Activated T-cell treated with anti-CD3 and anti-CD28 coated beads, Interleukin-2, amount 50 U/mL, for 72 hours (primary cell): Measurements from ENCODE around the gene CA5A. TPM values are rescaled to one million over a fixed set of nuclear protein-coding genes. Genes with fewer than 3 reads are reported as not detected.
"Not testable (repeated sequence)": the region's sequence is repeated elsewhere in the genome, so short reads cannot be mapped to it uniquely, and the experiment has no call there.

Experiments
- ATAC-seq, 2 donors: fragments of 150-1000 bp; cut with Tn5 transposase; replicated peaks in 1 of 2; 2 replicates each; pipeline ENCODE4 v1.10.0; 2021; ENCODE audit warnings: moderate library complexity in 2 of 2, mild to moderate bottlenecking in 1 of 2
- DNase-seq, 2 donors: peaks; one replicate each; pipeline ENCODE4 v3.0.0; 2021 to 2022; ENCODE audit warnings: mixed read lengths in 1 of 2
- H3K27ac Mint-ChIP-seq: one replicate; pipeline ENCODE4 v1.8.0; 2022; ENCODE audit warnings: mild to moderate bottlenecking, moderate library complexity, mixed read lengths
- H3K27me3 Mint-ChIP-seq: one replicate; pipeline ENCODE4 v1.8.0; 2022; ENCODE audit warnings: low read depth, mixed read lengths
- H3K36me3 Mint-ChIP-seq, 2 donors: one replicate each; pipeline ENCODE4 v1.8.0; 2022; ENCODE audit warnings: mixed read lengths in 2 of 2, mild to moderate bottlenecking in 1 of 2; ENCODE audit not compliant: insufficient read depth in 2 of 2
- H3K4me1 Mint-ChIP-seq: one replicate; pipeline ENCODE4 v1.8.0; 2022; ENCODE audit warnings: low read depth, mixed read lengths
- H3K4me3 Mint-ChIP-seq, 2 donors: one replicate each; pipeline ENCODE4 v1.8.0; 2022; ENCODE audit warnings: mild to moderate bottlenecking in 2 of 2, mixed read lengths in 2 of 2, moderate library complexity in 2 of 2
- H3K9me3 Mint-ChIP-seq, 2 donors: one replicate each; pipeline ENCODE4 v1.8.0; 2022; ENCODE audit warnings: mixed read lengths in 2 of 2
- total RNA-seq, 2 donors: library from RNA; stranded (reverse); gene quantifications; one replicate each; pipeline ENCODE4 v1.2.3, GENCODE V29; 2022

Gene CA5A
- total RNA-seq, 2 donors from 2014 or later: 0.22 TPM; not detected in 1

DNA sequence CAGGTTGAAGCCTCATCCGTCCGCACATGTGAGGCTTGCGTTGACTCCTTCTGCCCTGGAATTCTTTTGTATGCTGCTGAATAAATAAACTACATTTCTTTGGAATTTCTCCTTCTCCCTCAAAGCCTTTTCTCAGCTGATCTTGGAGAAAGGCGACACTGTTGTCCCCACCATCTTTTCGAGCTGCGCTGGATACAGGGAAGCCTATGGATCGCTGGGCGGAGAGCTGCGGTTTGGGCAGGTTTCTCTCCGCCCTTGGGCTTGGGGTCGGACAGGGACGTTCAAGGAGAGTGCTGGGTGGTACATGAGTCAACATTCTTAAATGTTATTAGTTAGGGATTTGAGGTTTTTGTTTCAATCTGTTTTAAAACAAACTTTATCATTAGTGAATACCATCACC, 35.8 kb downstream of the CA5A start:
- H3K36me3 Mint-ChIP-seq, H3K27ac Mint-ChIP-seq, H3K27me3 Mint-ChIP-seq, ATAC-seq, DNase-seq, H3K9me3 Mint-ChIP-seq: not testable (repeated sequence)
- Mint-ChIP-seq H3K4me3 (peak overlapping the region in 1 of 2 donors; percentile 12), H3K4me1 (peaks cover 52% of the 10 kb centered on the region)

DNA sequence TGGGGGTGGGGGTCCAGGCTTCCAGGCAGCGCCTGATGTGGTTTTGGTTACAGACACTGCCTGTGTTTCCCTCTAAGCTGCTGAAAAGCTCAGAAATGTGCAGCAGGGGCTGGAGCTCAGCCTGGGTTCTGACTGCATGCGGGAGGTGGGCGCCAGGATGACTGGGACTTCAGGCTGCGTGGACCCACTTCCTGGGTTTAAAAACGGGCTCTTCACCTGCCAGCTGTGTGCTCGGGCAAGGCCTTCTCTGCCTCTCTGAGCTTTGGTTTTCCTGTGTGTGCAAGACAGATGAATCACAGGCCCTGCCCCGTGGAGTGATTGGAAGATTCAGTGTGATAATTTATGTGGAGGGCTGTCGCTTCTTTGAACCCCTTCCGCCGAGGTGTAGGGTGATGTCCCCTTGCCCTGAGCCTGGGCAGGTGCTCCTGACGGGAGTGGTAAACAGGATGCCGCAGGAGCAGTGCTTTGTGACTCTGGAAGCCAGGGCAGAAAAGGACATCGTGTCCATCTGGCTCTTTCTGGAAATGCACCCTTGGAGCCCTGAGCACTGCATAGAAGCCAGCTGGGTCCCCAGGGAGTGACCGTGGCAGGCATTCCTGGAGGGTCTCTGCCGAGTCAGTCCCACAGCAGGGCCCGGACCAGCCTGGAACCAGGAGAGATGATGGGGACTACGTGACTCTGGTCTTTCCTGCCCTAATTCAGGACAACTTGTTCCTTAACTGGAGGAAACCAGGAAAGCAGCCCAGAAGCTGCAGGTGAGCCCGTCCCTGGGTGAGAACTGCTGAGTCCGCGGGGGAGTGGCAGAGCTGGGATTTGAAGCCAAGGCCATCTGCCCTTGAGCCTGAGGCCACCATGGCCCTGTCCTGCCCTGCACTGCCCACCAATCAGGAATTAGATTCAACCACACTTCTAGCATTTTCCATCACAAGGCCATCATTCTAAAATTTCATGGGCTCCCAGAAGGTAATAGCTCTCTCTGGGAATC, 38.5 kb downstream of the CA5A start:
- H3K4me1 Mint-ChIP-seq: peaks cover 63% of the 10 kb centered on the region
- peak overlapping the region; percentile 73 to 86 for H3K4me3 Mint-ChIP-seq
- no peaks in the 10 kb centered on the region for H3K27me3 Mint-ChIP-seq
- peak; percentile 51 to 59 for ATAC-seq
- peak; percentile 74 to 79 for DNase-seq
- peak overlapping the region; percentile 95 for H3K27ac Mint-ChIP-seq
- H3K9me3 Mint-ChIP-seq: no peaks in the 10 kb centered on the region
- H3K36me3 Mint-ChIP-seq: no peaks in the 10 kb centered on the region

DNA sequence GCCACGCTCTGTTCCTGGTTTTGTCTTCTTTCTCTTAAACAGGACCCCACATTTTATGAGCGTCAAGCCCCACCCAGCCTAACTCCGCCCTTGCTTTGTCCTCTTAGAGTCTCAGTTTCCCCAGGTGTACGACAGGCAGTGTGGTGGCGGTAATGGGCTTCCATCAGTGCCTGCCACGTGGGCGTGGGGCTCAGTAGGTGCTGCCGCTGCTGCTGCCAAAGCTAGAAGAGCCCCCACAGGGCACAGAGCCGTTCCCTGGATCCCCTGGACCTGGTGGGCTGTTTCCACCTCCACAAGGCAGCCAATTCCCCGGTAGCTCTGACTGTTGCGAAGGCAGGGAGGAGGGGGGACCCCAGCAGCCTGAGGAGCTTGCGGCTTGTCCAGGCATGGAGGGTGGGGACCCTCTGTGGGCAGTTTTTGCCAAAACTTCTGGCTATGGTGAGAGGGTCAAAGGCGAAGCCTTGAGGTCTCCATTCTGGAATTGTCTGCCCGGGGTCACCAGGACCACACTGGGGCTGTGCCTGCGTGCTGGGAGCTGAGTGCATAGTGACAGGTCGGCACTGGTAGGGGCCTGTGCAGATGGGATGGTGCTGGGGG, 39.3 kb downstream of the CA5A start:
- DNase-seq, ATAC-seq, H3K36me3 Mint-ChIP-seq, H3K27me3 Mint-ChIP-seq, H3K9me3 Mint-ChIP-seq: not testable (repeated sequence)
- peaks cover 55% of the 10 kb centered on the region for H3K4me1 Mint-ChIP-seq
- peak overlapping the region; percentile 95 for H3K27ac Mint-ChIP-seq
- H3K4me3 Mint-ChIP-seq: peak overlapping the region; percentile 73 to 86

DNA sequence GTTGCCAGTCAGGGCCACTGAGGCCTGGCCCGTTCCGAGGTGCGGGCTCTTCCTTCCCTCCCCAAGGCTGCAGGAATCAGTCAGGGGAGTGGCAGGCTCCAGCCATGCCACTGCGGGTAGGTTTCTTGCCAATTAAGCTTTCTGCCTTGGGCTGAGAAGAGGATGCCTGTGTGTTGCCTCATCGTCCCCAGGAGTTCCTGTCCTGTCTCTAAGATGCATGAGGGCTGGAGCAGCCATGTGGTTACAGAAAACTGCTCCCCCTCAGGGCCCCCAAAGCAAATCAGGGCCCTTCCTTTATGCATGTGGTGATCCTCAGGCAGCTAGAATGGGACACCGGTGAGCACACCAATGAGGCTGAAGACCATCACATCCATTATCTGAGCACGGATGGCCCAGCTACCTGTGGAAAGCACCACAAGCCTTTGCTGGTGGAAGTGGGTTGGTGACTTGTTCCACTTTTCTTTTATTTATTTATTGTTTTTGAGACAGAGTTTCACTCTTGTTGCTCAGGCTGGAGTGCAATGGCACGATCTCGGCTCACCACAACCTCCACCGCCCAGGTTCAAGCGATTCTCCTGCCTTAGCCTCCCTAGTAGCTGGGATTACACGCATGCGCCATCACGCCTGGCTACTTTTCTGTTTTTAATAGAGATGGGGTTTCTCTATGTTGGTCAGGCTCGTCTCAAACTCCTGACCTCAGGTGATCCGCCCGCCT, 40.0 kb downstream of the CA5A start:
- DNase-seq (peak in 1 of 2 donors; percentile 36), ATAC-seq (peak in 1 of 2 donors; percentile 5)
- peak overlapping the region; percentile 95 for H3K27ac Mint-ChIP-seq
- peak overlapping the region; percentile 73 to 86 for H3K4me3 Mint-ChIP-seq
- H3K36me3 Mint-ChIP-seq, H3K9me3 Mint-ChIP-seq, H3K27me3 Mint-ChIP-seq: not testable (repeated sequence)
- peaks cover 51% of the 10 kb centered on the region for H3K4me1 Mint-ChIP-seq

DNA sequence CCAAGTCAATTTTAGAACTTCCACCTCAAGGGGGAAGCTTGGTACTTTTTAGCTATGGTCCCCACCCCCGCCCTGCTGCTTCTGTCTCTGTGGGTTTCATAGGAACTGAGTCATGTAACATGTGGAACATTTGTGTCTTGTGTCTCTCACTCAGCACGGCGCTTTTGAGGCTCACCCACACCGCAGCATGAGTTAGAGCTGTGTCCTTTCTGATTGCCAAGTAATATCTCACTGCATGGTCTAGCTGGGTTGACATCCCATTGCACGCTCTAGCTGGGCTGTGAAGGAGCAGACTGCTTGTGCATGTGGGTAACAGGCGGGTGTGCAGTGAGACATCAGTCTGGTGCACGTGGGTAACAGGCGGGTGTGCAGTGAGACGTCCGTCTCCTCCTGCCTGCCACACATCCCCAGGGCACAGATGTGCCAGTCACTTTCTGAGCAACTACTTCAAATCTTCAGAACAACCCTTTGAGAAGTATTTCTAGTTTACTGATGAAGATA, 40.6 kb downstream of the CA5A start:
- H3K4me1 Mint-ChIP-seq: peaks cover 51% of the 10 kb centered on the region
- H3K27ac Mint-ChIP-seq: peak overlapping the region; percentile 95
- peak overlapping the region; percentile 73 to 86 for H3K4me3 Mint-ChIP-seq
- H3K9me3 Mint-ChIP-seq: no peaks in the 10 kb centered on the region
- H3K27me3 Mint-ChIP-seq: no peaks in the 10 kb centered on the region
- peak; percentile 88 to 93 for DNase-seq
- no peaks in the 10 kb centered on the region for H3K36me3 Mint-ChIP-seq
- peak; percentile 93 to 94 for ATAC-seq

DNA sequence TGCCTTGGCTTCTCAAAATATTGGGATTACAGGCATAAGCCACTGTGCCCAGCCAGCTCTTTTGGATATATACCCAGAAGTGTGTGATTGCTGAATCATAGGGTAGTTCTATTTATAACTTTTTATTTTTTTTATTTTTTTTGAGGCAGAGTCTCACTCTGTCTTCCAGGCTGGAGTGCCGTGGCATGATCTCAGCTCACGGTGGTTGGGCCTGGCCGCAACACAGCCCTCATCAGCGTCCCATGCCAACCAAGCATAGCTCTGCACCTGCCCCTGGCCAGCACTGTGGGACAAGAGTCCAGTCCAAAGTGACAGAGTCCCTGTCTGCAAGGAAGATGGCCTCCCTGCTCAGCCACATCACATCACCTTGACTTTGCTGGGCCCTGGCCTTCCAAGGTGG, 42.3 kb downstream of the CA5A start:
- DNase-seq, H3K27ac Mint-ChIP-seq, H3K36me3 Mint-ChIP-seq, H3K9me3 Mint-ChIP-seq, ATAC-seq, H3K27me3 Mint-ChIP-seq, H3K4me3 Mint-ChIP-seq: not testable (repeated sequence)
- peaks cover 58% of the 10 kb centered on the region for H3K4me1 Mint-ChIP-seq

DNA sequence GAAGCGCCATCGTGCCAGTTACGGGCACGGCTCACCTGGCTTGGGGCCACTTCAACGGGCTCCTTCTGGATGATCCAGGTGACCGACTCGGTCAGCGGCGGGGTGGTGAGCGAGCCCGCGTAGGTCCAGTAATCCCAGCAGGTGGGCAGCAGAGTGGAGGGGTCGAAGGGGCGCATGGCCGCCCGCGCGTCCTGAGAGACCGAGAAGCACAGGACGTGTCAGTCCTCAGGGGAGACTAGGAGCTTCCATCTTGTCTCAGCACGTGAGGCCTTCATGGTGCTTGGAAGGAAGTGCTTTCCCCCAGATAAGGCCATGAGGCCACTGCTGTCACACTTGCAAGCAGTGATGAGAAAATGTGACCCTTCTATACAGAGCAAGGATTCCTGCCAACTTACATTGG, 44.6 kb downstream of the CA5A start:
- H3K4me3 Mint-ChIP-seq: no peak overlapping the region
- H3K4me1 Mint-ChIP-seq: peaks cover 45% of the 10 kb centered on the region
- H3K9me3 Mint-ChIP-seq: peaks cover 0 to 4% of the 10 kb centered on the region in 2 donors
- no peak overlapping the region for H3K27ac Mint-ChIP-seq
- H3K27me3 Mint-ChIP-seq: no peaks in the 10 kb centered on the region
- peaks cover 0 to 6% of the 10 kb centered on the region in 2 donors for H3K36me3 Mint-ChIP-seq
- DNase-seq (no peak), ATAC-seq (no peak)

DNA sequence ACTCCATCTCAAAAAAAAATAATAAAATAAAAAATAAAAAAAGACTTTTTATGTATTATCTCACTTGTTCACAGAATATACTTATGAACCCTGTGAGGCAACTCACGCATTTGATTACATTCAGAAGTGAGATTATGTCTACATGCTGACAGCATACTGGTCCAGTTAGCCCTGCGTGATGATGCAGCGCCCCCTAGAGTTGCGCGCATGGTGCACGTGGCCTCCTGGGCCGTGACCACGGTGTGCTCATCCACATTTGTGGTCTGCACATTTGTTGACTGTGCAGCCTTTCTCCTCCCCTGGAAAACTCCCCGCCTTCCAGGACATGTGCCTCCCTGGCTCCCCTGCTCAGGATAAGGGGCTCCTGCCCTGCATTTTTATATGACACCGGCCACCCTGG, 46.6 kb downstream of the CA5A start:
- not testable (repeated sequence) for H3K27me3 Mint-ChIP-seq, H3K27ac Mint-ChIP-seq, H3K9me3 Mint-ChIP-seq, H3K4me3 Mint-ChIP-seq, H3K36me3 Mint-ChIP-seq
- peaks cover 28% of the 10 kb centered on the region for H3K4me1 Mint-ChIP-seq
- DNase-seq (peak; percentile 60 to 75), ATAC-seq (peak; percentile 68 to 86)

DNA sequence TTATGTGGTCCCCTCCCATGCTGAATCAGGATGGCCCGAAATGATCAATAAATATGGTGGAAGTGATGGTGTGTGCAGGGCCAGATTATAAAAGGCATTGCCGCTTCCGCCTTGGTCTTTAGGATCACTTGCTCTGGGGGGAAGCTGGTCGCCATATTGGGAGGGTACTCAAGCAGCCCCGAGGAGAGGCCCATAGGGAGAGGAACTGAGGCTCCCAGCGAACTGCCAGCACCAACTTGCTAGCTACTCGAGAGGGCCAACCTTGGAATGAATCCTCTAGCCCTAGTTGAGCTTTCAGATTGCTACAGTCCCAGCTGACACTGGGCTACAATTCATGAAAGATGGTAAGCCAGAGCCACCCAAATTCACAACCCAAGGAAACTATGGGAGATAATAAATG, 48.0 kb downstream of the CA5A start:
- H3K9me3 Mint-ChIP-seq, H3K27me3 Mint-ChIP-seq, DNase-seq, H3K27ac Mint-ChIP-seq, H3K4me3 Mint-ChIP-seq, H3K36me3 Mint-ChIP-seq, ATAC-seq: not testable (repeated sequence)
- H3K4me1 Mint-ChIP-seq: peaks cover 16% of the 10 kb centered on the region

DNA sequence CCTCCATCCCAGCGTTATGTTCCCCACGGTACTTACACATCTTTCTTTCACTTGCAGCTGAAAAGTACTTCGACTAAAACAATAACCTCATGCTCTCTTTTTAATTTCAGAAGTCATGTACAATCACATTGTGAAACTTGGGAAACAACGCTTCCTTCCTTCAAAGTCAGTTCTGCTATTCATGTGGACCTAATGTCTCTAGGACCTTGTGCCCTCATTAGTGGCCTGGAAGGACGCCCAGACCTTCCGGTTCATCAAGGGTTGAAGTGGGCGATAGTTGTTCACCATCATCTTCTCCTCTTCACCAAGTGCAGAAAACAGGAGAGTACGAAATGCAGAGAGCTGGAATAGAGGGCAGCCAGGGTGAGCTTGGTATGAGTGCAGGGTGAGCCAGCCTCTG, 48.4 kb downstream of the CA5A start:
- H3K36me3 Mint-ChIP-seq, H3K27me3 Mint-ChIP-seq, ATAC-seq, DNase-seq, H3K27ac Mint-ChIP-seq, H3K9me3 Mint-ChIP-seq, H3K4me3 Mint-ChIP-seq: not testable (repeated sequence)
- peaks cover 12% of the 10 kb centered on the region for H3K4me1 Mint-ChIP-seq

DNA sequence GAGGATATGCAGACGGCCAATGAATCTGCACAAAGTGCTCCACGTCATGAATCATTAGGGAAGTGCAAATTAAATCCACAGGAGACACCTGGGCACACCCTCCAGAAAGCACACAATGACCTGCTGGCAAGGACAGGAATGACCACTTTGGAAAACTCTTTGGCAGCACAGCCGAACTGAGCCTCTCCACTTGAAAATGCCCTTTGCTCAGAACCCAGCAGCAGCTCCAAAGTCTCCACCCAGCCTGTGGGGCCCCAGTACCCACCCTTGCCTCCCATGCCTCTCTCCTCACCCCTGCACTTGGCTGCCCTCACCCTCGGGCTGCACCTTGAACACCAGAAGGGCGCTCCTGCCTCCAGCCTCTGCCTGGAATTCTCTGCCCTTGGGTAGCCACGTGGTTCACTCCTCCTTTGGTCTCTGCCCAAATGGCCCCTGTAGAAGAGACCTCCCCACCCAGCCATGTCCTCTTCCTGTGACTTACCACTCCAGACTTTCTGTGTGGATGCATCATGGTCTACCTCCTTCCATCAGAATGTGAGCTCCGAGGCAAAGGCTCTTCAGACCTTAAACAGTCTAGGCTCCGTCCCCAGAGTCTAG, 50.9 kb downstream of the CA5A start:
- DNase-seq, H3K27ac Mint-ChIP-seq, ATAC-seq, H3K4me3 Mint-ChIP-seq, H3K36me3 Mint-ChIP-seq, H3K27me3 Mint-ChIP-seq, H3K9me3 Mint-ChIP-seq: not testable (repeated sequence)
- peaks cover 17% of the 10 kb centered on the region for H3K4me1 Mint-ChIP-seq

DNA sequence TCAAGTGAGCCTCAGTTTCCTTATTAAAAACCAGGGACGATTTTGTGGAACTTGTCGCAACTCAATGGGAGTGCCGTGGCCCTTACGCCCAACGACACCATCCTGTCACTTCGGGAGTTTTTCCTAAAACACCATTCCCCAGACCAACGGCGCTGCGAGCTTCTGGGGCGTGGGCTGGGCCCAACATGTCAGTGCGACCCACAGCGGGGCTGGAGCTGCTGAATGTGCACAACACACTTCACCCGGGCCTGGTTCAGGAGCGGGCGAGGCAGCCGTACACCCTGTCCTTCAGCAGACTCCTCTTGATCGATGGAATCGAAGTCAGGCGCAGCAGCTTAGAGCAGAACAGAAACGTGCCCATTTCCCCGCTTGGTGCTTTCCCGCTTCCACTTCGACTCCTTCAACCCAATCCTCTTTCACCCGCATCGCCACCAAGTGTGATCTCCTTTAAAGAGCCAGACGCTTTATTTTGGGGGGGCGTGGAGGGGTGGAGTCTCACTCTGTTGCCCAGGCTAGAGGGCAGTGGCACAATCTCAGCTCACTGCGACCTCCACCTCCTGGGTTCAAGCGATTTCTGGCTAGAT, 53.8 kb downstream of the CA5A start:
- ATAC-seq (no peak), DNase-seq (no peak)
- peaks cover 25% of the 10 kb centered on the region for H3K4me1 Mint-ChIP-seq
- no peaks in the 10 kb centered on the region for H3K36me3 Mint-ChIP-seq
- peaks cover 0 to 5% of the 10 kb centered on the region in 2 donors for H3K9me3 Mint-ChIP-seq
- no peak overlapping the region for H3K27ac Mint-ChIP-seq
- peaks cover 7% of the 10 kb centered on the region for H3K27me3 Mint-ChIP-seq
- H3K4me3 Mint-ChIP-seq: no peak overlapping the region
